Endothelial cell of umbilical vein (primary cell): Measurements from ENCODE around the gene ADAM11. TPM values are rescaled to one million over a fixed set of nuclear protein-coding genes. Genes with fewer than 3 reads are reported as not detected.
A peak's percentile ranks its signal among the peaks of the same experiment; 100 is the strongest.

Experiments
- BruUV-seq: library from RNA; stranded (reverse); fragments of 400-500 nt; replicated peaks from 2 replicates; lab custom pipeline; 2021; lab: Mats Ljungman, UMichigan
- CTCF ChIA-PET: fragments of 300-600, 350-600 bp; sonication (Branson Sonifier 250); formaldehyde crosslinking; loops from one replicate; lab custom pipeline; 2021; ENCODE audit warnings: antibody characterized with exemption, inconsistent platforms; lab: Charles Lee
- POLR2A ChIA-PET: fragments of 300-600, 350-600 bp; sonication (Branson Sonifier 250); formaldehyde crosslinking; loops from one replicate; lab custom pipeline; 2021; ENCODE audit warnings: antibody characterized with exemption, inconsistent platforms; lab: Charles Lee
- DNase-seq: peaks from one replicate; pipeline ENCODE4 v3.0.0-alpha.2; 2011; ENCODE audit warnings: low read depth, low spot score
- FAIRE-seq: peaks from 2 replicates; lab custom pipeline; 2011; peaks lifted over from hg19 to GRCh38; lab: Jason Lieb, UNC
- H2AFZ ChIP-seq: 2 replicates; pipeline ENCODE4 v1.6.0; 2012; ENCODE audit warnings: low read depth, low read length, control low read depth, inconsistent platforms
- H3K27ac ChIP-seq: 2 replicates; pipeline ENCODE4 v1.5.1; 2011; ENCODE audit warnings: low read depth, mild to moderate bottlenecking, control low read depth, low read length, moderate library complexity; ENCODE audit not compliant: insufficient read depth
- H3K27me3 ChIP-seq, 2 experiments: 2 replicates each; pipeline versions ENCODE4 v1.6.0 to v1.6.1; 2011; ENCODE audit warnings: low read length in 2 of 2, mixed read lengths in 1 of 2; ENCODE audit not compliant: control insufficient read depth in 2 of 2, insufficient read depth in 2 of 2
- H3K36me3 ChIP-seq, 2 experiments: 2 replicates in 1 of 2; 3 replicates in 1 of 2; pipeline ENCODE4 v1.5.1; 2011; ENCODE audit warnings: low read length in 2 of 2, mild to moderate bottlenecking in 1 of 2, moderate library complexity in 1 of 2; ENCODE audit not compliant: control insufficient read depth in 2 of 2, insufficient read depth in 2 of 2; ENCODE audit errors: extremely low read depth in 1 of 2
- H3K4me1 ChIP-seq: 3 replicates; pipeline ENCODE4 v1.5.1; 2011; ENCODE audit warnings: mild to moderate bottlenecking, low read length; ENCODE audit not compliant: control insufficient read depth, insufficient read depth; ENCODE audit errors: extremely low read depth
- H3K4me2 ChIP-seq: 2 replicates; pipeline ENCODE4 v1.6.1; 2011; ENCODE audit warnings: low read length, control low read depth, mixed read lengths; ENCODE audit not compliant: insufficient read depth
- H3K4me3 ChIP-seq, 3 experiments: fragments of 200-600 bp in 1 of 3; sonication (generic), shearing (Covaris generic) in 1 of 3; replicated peaks in 1 of 3; 2 replicates each; pipeline ENCODE4 v1.5.1; 2011 to 2016; ENCODE audit warnings: control low read depth in 3 of 3, low read length in 3 of 3, mild to moderate bottlenecking in 2 of 3, inconsistent platforms in 1 of 3, low read depth in 1 of 3, moderate library complexity in 1 of 3; ENCODE audit not compliant: insufficient read depth in 1 of 3
- H3K79me2 ChIP-seq: 2 replicates; pipeline ENCODE4 v1.6.0; 2012; ENCODE audit warnings: low read length, inconsistent platforms; ENCODE audit not compliant: control insufficient read depth, insufficient read depth
- H3K9ac ChIP-seq: replicated peaks from 2 replicates; pipeline ENCODE3; 2011; ENCODE audit warnings: low read length, control low read depth; ENCODE audit not compliant: insufficient read depth; ENCODE audit errors: extremely low read depth
- H3K9me1 ChIP-seq: replicated peaks from 3 replicates; pipeline ENCODE4 v1.6.0; 2011; ENCODE audit warnings: mild to moderate bottlenecking, low read length; ENCODE audit not compliant: control insufficient read depth, insufficient read depth; ENCODE audit errors: extremely low read depth
- H3K9me3 ChIP-seq: replicated peaks from 2 replicates; pipeline ENCODE4 v1.5.1; 2012; ENCODE audit warnings: low read length, inconsistent platforms; ENCODE audit not compliant: control insufficient read depth, insufficient read depth
- H4K20me1 ChIP-seq: replicated peaks from 2 replicates; pipeline ENCODE3; 2011; ENCODE audit warnings: mild to moderate bottlenecking, low read length; ENCODE audit not compliant: control insufficient read depth, insufficient read depth; ENCODE audit errors: extremely low read depth
- EZH2 ChIP-seq: IDR thresholded peaks from 2 replicates; pipeline ENCODE4 v1.6.1; 2012; ENCODE audit warnings: borderline replicate concordance, low read depth, mild to moderate bottlenecking, moderate library complexity, low read length, inconsistent platforms; ENCODE audit not compliant: severe bottlenecking
- FOS ChIP-seq: IDR thresholded peaks from 2 replicates; pipeline ENCODE4 v1.6.1; 2011; ENCODE audit warnings: mild to moderate bottlenecking, low read length, moderate library complexity, borderline replicate concordance; ENCODE audit not compliant: insufficient read depth
- GATA2 ChIP-seq: IDR thresholded peaks from 2 replicates; pipeline ENCODE4 v1.7.0; 2011; ENCODE audit warnings: low read depth, mild to moderate bottlenecking, moderate library complexity, mixed read lengths, low read length; ENCODE audit not compliant: insufficient read length, insufficient read depth
- JUN ChIP-seq: IDR thresholded peaks from 2 replicates; pipeline ENCODE4 v1.6.1; 2011; ENCODE audit warnings: borderline replicate concordance, low read depth; ENCODE audit not compliant: insufficient read length, insufficient read depth
- MYC ChIP-seq: IDR thresholded peaks from one replicate; pipeline ENCODE4 v1.6.1; 2011; ENCODE audit warnings: mild to moderate bottlenecking, low read depth, low read length
- POLR2A ChIP-seq: IDR thresholded peaks from 2 replicates; pipeline ENCODE4 v1.6.1; 2012; ENCODE audit warnings: low read depth, mild to moderate bottlenecking, control low read depth, low read length
- POLR2AphosphoS5 ChIP-seq: IDR thresholded peaks from 2 replicates; pipeline ENCODE4 v1.6.1; 2012; ENCODE audit warnings: low read depth, mild to moderate bottlenecking, control low read depth, low read length, moderate library complexity; ENCODE audit not compliant: insufficient read depth
- dilution Hi-C: fragments of 300-500 bp; cut with MboI; formaldehyde crosslinking; loops from one replicate; pipeline ENCODE4 v1.15.0; 2019; ENCODE audit warnings: low sequenced_read_pairs; ENCODE audit not compliant: extremely low pct_ligation_motif_present
- intact Hi-C: fragments of 100-400 bp; cut with micrococcal nuclease; formaldehyde crosslinking; loops from one replicate; pipeline ENCODE4 v1.10.0; 2022
- polyA plus RNA-seq, 4 experiments: library from polyadenylated mRNA; depleted of rRNA in 3 of 4; stranded (reverse) in 3 of 4; unstranded in 1 of 4; fragments of >200 nt; gene quantifications; 2 replicates each; pipeline versions ENCODE4 v1.2.1 to v1.2.3, GENCODE V29; 2011 to 2012; ENCODE audit warnings: missing spikeins in 1 of 4
- total RNA-seq: library from RNA; stranded (reverse); gene quantifications from 2 replicates; pipeline ENCODE4 v1.2.3, GENCODE V29; 2021
- TF ChIP-seq, protein P1 (sequence below): IDR thresholded peaks from 2 replicates; pipeline ENCODE4 v1.6.1; 2011; ENCODE audit not compliant: insufficient read depth, insufficient read length
- TF ChIP-seq, protein P2 (sequence below), 2 donors: IDR thresholded peaks; 1 replicate in 1 of 2; 2 replicates in 1 of 2; pipeline ENCODE4 v1.5.1; 2011; ENCODE audit warnings: low read length in 2 of 2, mild to moderate bottlenecking in 2 of 2, moderate library complexity in 2 of 2, control low read depth in 1 of 2, inconsistent platforms in 1 of 2, low read depth in 1 of 2; ENCODE audit not compliant: insufficient read depth in 1 of 2; ENCODE audit errors: extremely low read depth in 1 of 2

Gene ADAM11
- total and polyA plus RNA-seq, 2 donors (not counting 3 experiments of a cell fraction or from before 2014, with no cell fraction given) = 0.71 to 1.1 TPM

DNA sequence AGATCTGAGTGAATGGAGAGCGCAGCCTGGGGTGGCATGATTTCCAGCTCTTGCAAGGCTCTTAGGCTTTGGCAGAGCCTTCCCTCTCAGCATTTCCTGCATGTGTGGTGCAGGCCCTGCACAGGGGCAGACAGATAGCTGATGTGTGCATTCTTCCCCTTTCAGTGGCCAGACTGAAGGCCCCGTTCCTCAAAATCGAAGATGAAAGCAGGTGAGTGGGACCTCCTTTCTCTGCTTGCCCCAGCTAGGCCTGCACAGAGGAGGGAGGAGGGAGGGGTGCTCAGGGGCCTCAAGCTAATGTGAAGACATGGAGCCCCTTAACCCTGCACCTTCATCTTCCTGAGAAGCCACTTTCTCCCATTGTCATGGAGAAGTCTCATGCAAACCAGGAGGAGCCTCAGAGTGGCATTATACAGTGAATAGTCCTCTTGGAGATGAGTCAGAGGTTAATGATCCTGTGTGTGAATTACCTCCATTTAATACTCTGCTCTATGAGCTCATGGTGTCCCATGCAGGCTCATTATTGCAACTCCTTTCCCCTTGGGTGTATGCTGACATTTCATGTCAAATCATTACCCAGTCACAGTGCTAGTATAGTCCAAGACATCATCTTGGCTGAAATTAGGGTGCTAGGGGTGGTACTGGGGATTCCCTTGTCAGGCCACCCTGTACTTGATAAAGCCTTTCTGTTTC is 20.4 kb upstream of the ADAM11 start:
- Histone ChIP-seq H3K9me3 (no peaks in the 10 kb centered on the region), H3K27me3 (no peaks in the 10 kb centered on the region), H3K27ac (no peak overlapping the region), H3K9me1 (no peaks in the 10 kb centered on the region), H4K20me1 (no peaks in the 10 kb centered on the region), H3K4me1 (no peaks in the 10 kb centered on the region), H3K4me3 (no peak overlapping the region), H3K36me3 (peaks cover 0 to 6% of the 10 kb centered on the region in 2 experiments), H3K4me2 (no peak overlapping the region), H3K9ac (no peak overlapping the region), H3K79me2 (no peaks in the 10 kb centered on the region), H2AFZ (no peak overlapping the region)
- ChIA-PET POLR2A (no interaction called here), CTCF (no interaction called here)
- TF ChIP-seq, protein P1, sequence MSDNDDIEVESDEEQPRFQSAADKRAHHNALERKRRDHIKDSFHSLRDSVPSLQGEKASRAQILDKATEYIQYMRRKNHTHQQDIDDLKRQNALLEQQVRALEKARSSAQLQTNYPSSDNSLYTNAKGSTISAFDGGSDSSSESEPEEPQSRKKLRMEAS = no peak
- TF ChIP-seq FOS = no peak
- TF ChIP-seq GATA2 = no peak
- TF ChIP-seq POLR2A = no peak
- no peak for TF ChIP-seq EZH2
- TF ChIP-seq, protein P2, sequence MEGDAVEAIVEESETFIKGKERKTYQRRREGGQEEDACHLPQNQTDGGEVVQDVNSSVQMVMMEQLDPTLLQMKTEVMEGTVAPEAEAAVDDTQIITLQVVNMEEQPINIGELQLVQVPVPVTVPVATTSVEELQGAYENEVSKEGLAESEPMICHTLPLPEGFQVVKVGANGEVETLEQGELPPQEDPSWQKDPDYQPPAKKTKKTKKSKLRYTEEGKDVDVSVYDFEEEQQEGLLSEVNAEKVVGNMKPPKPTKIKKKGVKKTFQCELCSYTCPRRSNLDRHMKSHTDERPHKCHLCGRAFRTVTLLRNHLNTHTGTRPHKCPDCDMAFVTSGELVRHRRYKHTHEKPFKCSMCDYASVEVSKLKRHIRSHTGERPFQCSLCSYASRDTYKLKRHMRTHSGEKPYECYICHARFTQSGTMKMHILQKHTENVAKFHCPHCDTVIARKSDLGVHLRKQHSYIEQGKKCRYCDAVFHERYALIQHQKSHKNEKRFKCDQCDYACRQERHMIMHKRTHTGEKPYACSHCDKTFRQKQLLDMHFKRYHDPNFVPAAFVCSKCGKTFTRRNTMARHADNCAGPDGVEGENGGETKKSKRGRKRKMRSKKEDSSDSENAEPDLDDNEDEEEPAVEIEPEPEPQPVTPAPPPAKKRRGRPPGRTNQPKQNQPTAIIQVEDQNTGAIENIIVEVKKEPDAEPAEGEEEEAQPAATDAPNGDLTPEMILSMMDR (IDR thresholded peaks at IDR 0.05; ENCODE audit: extremely low read depth in 1 of 2, insufficient read depth in 1 of 2, low read depth in 1 of 2, low read length in 2 of 2) = no peak
- no peak for TF ChIP-seq MYC
- no peak for TF ChIP-seq POLR2AphosphoS5
- TF ChIP-seq JUN = no peak
- no TSS peak for BruUV-seq
- dilution Hi-C loops (no loop called here), intact Hi-C loops (loop anchor here (10.0 kb wide), 1 partner anchor 204 kb away; no protein-coding TSS in a partner anchor)
- peak; percentile 64 for FAIRE-seq
- no peak for DNase-seq
